Caco-2 (cell line): ENCODE results near the gene LTN1. TPM values are rescaled to one million over a fixed set of nuclear protein-coding genes. Genes with fewer than 3 reads are reported as not detected.
A peak's percentile ranks its signal among the peaks of the same experiment; 100 is the strongest.

Experiments used
- Bru-seq: library from RNA; stranded (reverse); fragments of 400-500 nt; gene quantifications from one replicate; lab custom pipeline; 2021; lab: Mats Ljungman, UMichigan
- BruChase-seq, 2 experiments: library from RNA; stranded (reverse); fragments of 400-500 nt; gene quantifications; one replicate each; lab custom pipeline; 2021; lab: Mats Ljungman, UMichigan
- BruUV-seq: library from RNA; stranded (reverse); fragments of 400-500 nt; replicated peaks from 2 replicates; lab custom pipeline; 2021; lab: Mats Ljungman, UMichigan
- CTCF ChIA-PET: fragments of 300-600 bp; sonication (Branson Sonifier 250); formaldehyde crosslinking; loops from one replicate; lab custom pipeline; 2022; ENCODE audit warnings: antibody characterized with exemption; lab: Charles Lee
- POLR2A ChIA-PET: fragments of 300-600 bp; sonication (Branson Sonifier 250); formaldehyde crosslinking; loops from one replicate; lab custom pipeline; 2022; ENCODE audit warnings: antibody characterized with exemption; lab: Charles Lee
- DNase-seq, 2 experiments: peaks; one replicate each; pipeline versions ENCODE4 v3.0.0 to v3.0.0-alpha.2; 2020 to 2022
- H3K27me3 ChIP-seq: replicated peaks from 2 replicates; pipeline ENCODE4 v1.6.0; 2011; ENCODE audit warnings: low read length; ENCODE audit not compliant: control insufficient read depth, insufficient read depth
- H3K36me3 ChIP-seq: 2 replicates; pipeline ENCODE4 v1.5.1; 2011; ENCODE audit warnings: low read length; ENCODE audit not compliant: control insufficient read depth, insufficient read depth
- H3K4me1 ChIP-seq: fragments of 250-450 bp; sonication (Bioruptor Pico); 2 replicates; pipeline ENCODE4 v1.5.1; 2020; ENCODE audit warnings: mild to moderate bottlenecking
- H3K4me3 ChIP-seq: 2 replicates; pipeline ENCODE4 v1.5.1; 2011; ENCODE audit warnings: low read depth, mild to moderate bottlenecking, control low read depth, low read length
- H3K9me3 ChIP-seq: fragments of 250-450 bp; sonication (Bioruptor Pico); 2 replicates; pipeline ENCODE4 v1.5.1; 2020; ENCODE audit warnings: mild to moderate bottlenecking, moderate library complexity
- H3K27ac Mint-ChIP-seq: one replicate; pipeline ENCODE4 v1.8.0; 2022; ENCODE audit warnings: mixed read lengths; ENCODE audit not compliant: unreplicated experiment
- H3K27me3 Mint-ChIP-seq: one replicate; pipeline ENCODE4 v1.8.0; 2022; ENCODE audit warnings: mixed read lengths; ENCODE audit not compliant: insufficient read depth, unreplicated experiment
- H3K36me3 Mint-ChIP-seq: one replicate; pipeline ENCODE4 v1.8.0; 2022; ENCODE audit warnings: mild to moderate bottlenecking, mixed read lengths; ENCODE audit not compliant: insufficient read depth, unreplicated experiment
- H3K4me1 Mint-ChIP-seq: one replicate; pipeline ENCODE4 v1.8.0; 2022; ENCODE audit warnings: low read depth, mixed read lengths; ENCODE audit not compliant: unreplicated experiment
- H3K4me3 Mint-ChIP-seq: one replicate; pipeline ENCODE4 v1.8.0; 2022; ENCODE audit warnings: mild to moderate bottlenecking, moderate library complexity, mixed read lengths; ENCODE audit not compliant: unreplicated experiment
- H3K9me3 Mint-ChIP-seq: one replicate; pipeline ENCODE4 v1.8.0; 2022; ENCODE audit warnings: mixed read lengths; ENCODE audit not compliant: unreplicated experiment
- CTCF ChIP-seq, 2 experiments: fragments of 200-600 bp in 1 of 2; IDR thresholded peaks; 1 replicate in 1 of 2; 2 replicates in 1 of 2; pipeline versions ENCODE4 v1.5.1 to v1.8.0; 2011 to 2022; ENCODE audit warnings: antibody characterized with exemption in 1 of 2, control low read depth in 1 of 2, inconsistent platforms in 1 of 2, low read depth in 1 of 2, low read length in 1 of 2, mild to moderate bottlenecking in 1 of 2, moderate library complexity in 1 of 2; ENCODE audit not compliant: insufficient read depth in 1 of 2, severe bottlenecking in 1 of 2, unreplicated experiment in 1 of 2
- intact Hi-C: fragments of 100-400 bp; cut with micrococcal nuclease; formaldehyde crosslinking; loops from one replicate; pipeline ENCODE4 v1.10.0; 2022; ENCODE audit not compliant: unreplicated experiment
- long read RNA-seq: library from polyadenylated mRNA; stranded (forward); transcript quantifications from one replicate; pipeline ENCODE4 v2.0.0, GENCODE V29; 2022
- total RNA-seq: library from RNA; stranded (reverse); gene quantifications from 2 replicates; pipeline ENCODE4 v1.2.3, GENCODE V29; 2022

Gene LTN1
- total RNA-seq (25.4 TPM in 2 replicates), Bru-seq, nascent RNA (percentile 82 among the genes with signal in this experiment), BruChase-seq, experiment 1, labeled RNA remaining after a 2-hour chase (percentile 82 among the genes with signal in this experiment), BruChase-seq, experiment 2, labeled RNA remaining after a 6-hour chase (percentile 84 among the genes with signal in this experiment)
- long read RNA-seq, full-length matches to known transcripts, result 2 of 14 reads
- long read RNA-seq, partial matches to known transcripts, result 6 of 14 reads
- long read RNA-seq, other reads (novel, unspliced or antisense), result 6 of 14 reads

- no peak for TF ChIP-seq CTCF (IDR thresholded peaks at IDR 0.05; ENCODE audit: insufficient read depth in 1 of 2, low read depth in 1 of 2, low read length in 1 of 2, severe bottlenecking in 1 of 2, unreplicated experiment in 1 of 2)
- H3K4me3 Mint-ChIP-seq, result peak within 1 kb of the TSS; percentile 82
- no peaks in the 10 kb centered on the region for H3K9me3 Mint-ChIP-seq
- peak within 1 kb of the TSS; percentile 90 for H3K4me3 ChIP-seq
- H3K27ac Mint-ChIP-seq, result peak within 1 kb of the TSS; percentile 86
- ChIA-PET POLR2A (interaction anchor here (0.5 to 1.6 kb wide), 5 partner anchors 10 to 32 kb away, joined by 6 to 57 read pairs (median 8); partner anchors contain the start of genes RWDD2B and USP16), CTCF (interaction anchor here (1.0 kb wide), 1 partner anchor 10 kb away, joined by 6 read pairs; no protein-coding TSS in a partner anchor)
- intact Hi-C loops, result loop anchor here (1.0 kb wide), 2 partner anchors 10 to 32 kb away; partner anchors contain the start of gene USP16
- H3K9me3 ChIP-seq, result no peaks in the 10 kb centered on the region
- H3K36me3 ChIP-seq, result no peaks in the 10 kb centered on the region
- H3K27me3 ChIP-seq, result no peaks in the 10 kb centered on the region
- no TSS peak for BruUV-seq
- H3K4me1 Mint-ChIP-seq, result no peaks in the 10 kb centered on the region
- DNase-seq, result peak; percentile 98 to 99
- no peaks in the 10 kb centered on the region for H3K27me3 Mint-ChIP-seq
- H3K36me3 Mint-ChIP-seq, result peaks cover 8% of the 10 kb centered on the region
- no peaks in the 10 kb centered on the region for H3K4me1 ChIP-seq
Observed at GRCh38 chr21:28992526-28993292, at the start of gene LTN1. Gene LTN1, minus strand, starts transcription at chr21:28992877. Its CDS starts 72 bp downstream, at chr21:28992805.

- POLR2A ChIA-PET, result interaction anchor here (1.2 kb wide), 1 partner anchor 10 kb away, joined by 3 read pairs; the partner anchor contains the start of gene USP16
- Mint-ChIP-seq H3K27ac (no peak overlapping the region), H3K27me3 (no peaks in the 10 kb centered on the region), H3K4me3 (no peak overlapping the region), H3K9me3 (no peaks in the 10 kb centered on the region), H3K36me3 (peaks cover 51% of the 10 kb centered on the region), H3K4me1 (no peaks in the 10 kb centered on the region)
- H3K4me3 ChIP-seq, result no peak overlapping the region
- TF ChIP-seq CTCF (IDR thresholded peaks at IDR 0.05; ENCODE audit: insufficient read depth in 1 of 2, low read depth in 1 of 2, low read length in 1 of 2, severe bottlenecking in 1 of 2, unreplicated experiment in 1 of 2), result no peak
- CTCF ChIA-PET, result no interaction called here
- intact Hi-C loops, result no loop called here
- no peaks in the 10 kb centered on the region for H3K9me3 ChIP-seq
- no peaks in the 10 kb centered on the region for H3K27me3 ChIP-seq
- no TSS peak for BruUV-seq
- no peak for DNase-seq
- 0 out of 2 replicates have a peak, but pooled peaks cover 3% of the 10 kb centered on the region for H3K4me1 ChIP-seq
- no peaks in the 10 kb centered on the region; the same call in 1 of the 2 replicates for H3K36me3 ChIP-seq
Observed at GRCh38 chr21:29034678-29035077, 42.0 kb upstream of the LTN1 start.

GRCh38 chr21:29033871-29034270 lies 41.2 kb upstream of the LTN1 start:
- Mint-ChIP-seq H3K36me3 (peaks cover 54% of the 10 kb centered on the region), H3K27ac (no peak overlapping the region), H3K27me3 (no peaks in the 10 kb centered on the region), H3K9me3 (no peaks in the 10 kb centered on the region), H3K4me1 (no peaks in the 10 kb centered on the region), H3K4me3 (no peak overlapping the region)
- ChIA-PET CTCF (no interaction called here), POLR2A (interaction anchor here (1.3 kb wide), 1 partner anchor 9 kb away, joined by 5 read pairs; the partner anchor contains the start of gene USP16)
- Histone ChIP-seq H3K27me3 (no peaks in the 10 kb centered on the region), H3K9me3 (no peaks in the 10 kb centered on the region), H3K36me3 (no peaks in the 10 kb centered on the region; the same call in 1 of the 2 replicates), H3K4me3 (no peak overlapping the region), H3K4me1 (0 out of 2 replicates have a peak, but pooled peaks cover 3% of the 10 kb centered on the region)
- no peak for TF ChIP-seq CTCF (IDR thresholded peaks at IDR 0.05; ENCODE audit: insufficient read depth in 1 of 2, low read depth in 1 of 2, low read length in 1 of 2, severe bottlenecking in 1 of 2, unreplicated experiment in 1 of 2)
- BruUV-seq, result no TSS peak
- intact Hi-C loops, result no loop called here
- no peak for DNase-seq
